ENCODE data around the gene NRG2. TPM values are rescaled to one million over a fixed set of nuclear protein-coding genes. Genes with fewer than 3 reads are reported as not detected.

NRG2 gene
- total RNA-seq, 4 donors from 2014 or later, result 0.66 to 4.9 (median 2.5) TPM

- Histone ChIP-seq H3K36me3 (no peaks in the 10 kb centered on the region), H3K9me3 (no peaks in the 10 kb centered on the region), H3K27me3 (peaks cover 0 to 41% (median 2%) of the 10 kb centered on the region in 4 donors), H3K27ac (peak overlapping the region in 3 of 4 donors; percentile 25 to 51 (median 40)), H3K4me3 (peak overlapping the region in 3 of 4 donors; percentile 34 to 65 (median 36)), H3K4me1 (peaks cover 11 to 46% (median 17%) of the 10 kb centered on the region in 3 donors)
- intact Hi-C loops (cut with DNase I), result no loop called here
- WGBS, 2 donors, result 30 to 34% methylated on average over 7 of the region's 7 CpGs
- TF ChIP-seq CTCF (IDR thresholded peaks at IDR 0.05) (no peak), POLR2A (IDR thresholded peaks at IDR 0.05) (no peak)
- DNase-seq, result no peak
Measured at GRCh38 chr5:140038373-140038957, 4.6 kb downstream of the NRG2 start.

GRCh38 chr5:140037012-140037411, 6.1 kb downstream of the NRG2 start:
- Histone ChIP-seq H3K27ac (no peak overlapping the region), H3K36me3 (no peaks in the 10 kb centered on the region), H3K4me3 (no peak overlapping the region), H3K4me1 (peaks cover 3 to 31% (median 5%) of the 10 kb centered on the region in 3 donors), H3K27me3 (peaks cover 0 to 26% (median 0%) of the 10 kb centered on the region in 4 donors), H3K9me3 (no peaks in the 10 kb centered on the region)
- intact Hi-C loops (cut with DNase I), result no loop called here
- TF ChIP-seq CTCF (IDR thresholded peaks at IDR 0.05), result no peak
- TF ChIP-seq POLR2A (IDR thresholded peaks at IDR 0.05), result no peak
- DNase-seq, result no peak
- 86 to 89% methylated on average over 4 of the region's 4 CpGs for WGBS, 2 donors

- Histone ChIP-seq H3K4me1 (peaks cover 0 to 22% (median 0%) of the 10 kb centered on the region in 3 donors), H3K27me3 (peaks cover 0 to 18% (median 0%) of the 10 kb centered on the region in 4 donors), H3K9me3 (no peaks in the 10 kb centered on the region), H3K27ac (no peak overlapping the region), H3K4me3 (no peak overlapping the region), H3K36me3 (no peaks in the 10 kb centered on the region)
- TF ChIP-seq POLR2A (IDR thresholded peaks at IDR 0.05), result no peak
- no peak for TF ChIP-seq CTCF (IDR thresholded peaks at IDR 0.05)
- WGBS, 2 donors, result 84 to 89% methylated on average over 2 of the region's 2 CpGs
- no peak for DNase-seq
- intact Hi-C loops (cut with DNase I), result no loop called here
Measured at GRCh38 chr5:140035881-140036280, 7.2 kb downstream of the NRG2 start.

- DNase-seq, result no peak
- Histone ChIP-seq H3K4me3 (no peak overlapping the region), H3K27ac (no peak overlapping the region), H3K27me3 (peaks cover 0 to 3% (median 0%) of the 10 kb centered on the region in 4 donors), H3K9me3 (no peaks in the 10 kb centered on the region), H3K36me3 (no peaks in the 10 kb centered on the region), H3K4me1 (peaks cover 0 to 6% (median 0%) of the 10 kb centered on the region in 3 donors)
- WGBS, 2 donors, result 90 to 97% methylated on average over 3 of the region's 3 CpGs
- no peak for TF ChIP-seq POLR2A (IDR thresholded peaks at IDR 0.05)
- TF ChIP-seq CTCF (IDR thresholded peaks at IDR 0.05), result no peak
- intact Hi-C loops (cut with DNase I), result no loop called here
Measured at GRCh38 chr5:140033037-140033760, 9.9 kb downstream of the NRG2 start.

- H3K4me1 ChIP-seq, result no peaks in the 10 kb centered on the region
- no peak for DNase-seq
- no peak overlapping the region for H3K4me3 ChIP-seq
Measured at GRCh38 chr5:140032296-140032695, 10.8 kb downstream of the NRG2 start.

More at GRCh38 chr5:140032296-140032695, 10.8 kb downstream of the NRG2 start:
- intact Hi-C loops (cut with DNase I), result no loop called here
- TF ChIP-seq POLR2A (IDR thresholded peaks at IDR 0.05) (no peak), CTCF (IDR thresholded peaks at IDR 0.05) (no peak)
- no peaks in the 10 kb centered on the region for H3K36me3 ChIP-seq
- no peak overlapping the region for H3K27ac ChIP-seq
- H3K27me3 ChIP-seq, result peaks cover 0 to 3% (median 0%) of the 10 kb centered on the region in 4 donors
- H3K9me3 ChIP-seq, result no peaks in the 10 kb centered on the region
- WGBS, 2 donors, result 90 to 96% methylated on average over 2 of the region's 2 CpGs

All from esophagus squamous epithelium (tissue), 5 donors.